ENCODE results near the gene HCAR3.
"Not testable (repeated sequence)": the region's sequence is repeated elsewhere in the genome, so short reads cannot be mapped to it uniquely, and the experiment has no call there.

The HCAR3 gene

GRCh38 chr12:122691566-122691965 is 25.0 kb downstream of the HCAR3 start:
- FAIRE-seq (no peak), DNase-seq (ENCODE audit: insufficient read length, low spot score) (no peak)
- TF ChIP-seq PAX5 (IDR thresholded peaks at IDR 0.05; ENCODE audit: insufficient read depth, low read length, severe bottlenecking): no peak
- TF ChIP-seq POLR2A (IDR thresholded peaks at IDR 0.05; ENCODE audit: low read depth, low read length): no peak
- no peak for TF ChIP-seq TAF1 (IDR thresholded peaks at IDR 0.05; ENCODE audit: low read depth, low read length)

DNA sequence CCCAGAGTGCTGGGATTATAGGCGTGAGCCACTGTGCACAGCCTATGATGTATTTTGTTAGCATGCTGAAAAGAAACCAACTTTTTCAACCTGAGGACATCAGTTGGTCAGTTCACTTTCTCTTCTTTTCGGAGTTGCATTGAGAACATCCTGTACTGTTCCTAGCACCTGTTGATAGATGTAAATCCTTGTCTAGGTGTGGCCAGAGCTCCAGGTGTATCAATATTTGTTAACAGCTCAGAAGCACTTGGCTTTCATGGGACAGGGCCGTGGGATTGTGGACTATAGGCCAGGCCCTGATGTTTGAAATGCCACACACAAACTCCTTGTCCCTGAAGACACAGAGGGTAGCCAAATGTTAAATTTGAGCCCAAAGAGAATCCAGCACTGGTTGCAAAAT is 28.3 kb downstream of the HCAR3 start:
- TF ChIP-seq SPI1 (IDR thresholded peaks at IDR 0.05; ENCODE audit: low read depth, low read length) (no peak), POLR2A (IDR thresholded peaks at IDR 0.05; ENCODE audit: low read depth, low read length) (no peak), POU2F2 (IDR thresholded peaks at IDR 0.05; ENCODE audit: low read depth, low read length) (no peak), TAF1 (IDR thresholded peaks at IDR 0.05; ENCODE audit: low read depth, low read length) (no peak), POLR2AphosphoS5 (IDR thresholded peaks at IDR 0.05; ENCODE audit: low read depth, low read length) (no peak), PAX5 (IDR thresholded peaks at IDR 0.05; ENCODE audit: insufficient read depth, low read length, severe bottlenecking) (no peak)
- FAIRE-seq (no peak), DNase-seq (ENCODE audit: insufficient read length, low spot score) (no peak)

- TF ChIP-seq TAF1 (IDR thresholded peaks at IDR 0.05; ENCODE audit: low read depth, low read length) (no peak), SPI1 (IDR thresholded peaks at IDR 0.05; ENCODE audit: low read depth, low read length) (no peak)
- DNase-seq (ENCODE audit: insufficient read length, low spot score) (no peak), FAIRE-seq (no peak)
Measured at GRCh38 chr12:122687086-122687485, 29.5 kb downstream of the HCAR3 start.

- DNase-seq (ENCODE audit: insufficient read length, low spot score) (no peak), FAIRE-seq (no peak)
- no peak for TF ChIP-seq SPI1 (IDR thresholded peaks at IDR 0.05; ENCODE audit: low read depth, low read length)
Measured at GRCh38 chr12:122686538-122686937, 30.1 kb downstream of the HCAR3 start.

DNA sequence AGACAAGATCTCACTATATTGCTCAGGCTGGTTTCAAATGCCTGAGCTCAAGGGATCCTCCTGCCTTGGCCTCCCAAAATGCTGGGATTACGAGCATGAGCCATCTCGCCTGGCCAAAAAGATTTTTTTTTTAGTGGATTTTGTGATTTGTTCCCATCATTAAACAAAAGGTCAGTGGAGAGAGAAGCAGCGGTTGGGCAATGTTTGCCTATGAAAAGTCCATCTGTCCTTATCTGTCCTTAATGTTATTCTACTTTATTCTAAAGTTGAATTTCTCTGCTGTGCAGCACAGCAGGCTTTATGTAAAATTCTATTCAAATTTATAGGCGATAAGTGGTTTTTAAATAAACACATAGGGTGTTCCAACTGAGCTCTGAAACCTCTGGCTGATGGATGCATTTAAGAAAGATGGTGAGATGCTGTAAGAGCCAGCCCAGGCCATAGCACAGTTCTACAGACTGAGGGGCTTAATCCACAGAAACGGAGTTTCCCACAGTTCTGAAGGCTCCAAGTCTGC is 32.3 kb downstream of the HCAR3 start:
- no peak for TF ChIP-seq POLR2A (IDR thresholded peaks at IDR 0.05; ENCODE audit: low read depth, low read length)
- no peak for TF ChIP-seq PAX5 (IDR thresholded peaks at IDR 0.05; ENCODE audit: insufficient read depth, low read length, severe bottlenecking)
- no peak for TF ChIP-seq POLR2AphosphoS5 (IDR thresholded peaks at IDR 0.05; ENCODE audit: low read depth, low read length)
- no peak for TF ChIP-seq POU2F2 (IDR thresholded peaks at IDR 0.05; ENCODE audit: low read depth, low read length)
- no peak for TF ChIP-seq TAF1 (IDR thresholded peaks at IDR 0.05; ENCODE audit: low read depth, low read length)
- no peak for TF ChIP-seq SPI1 (IDR thresholded peaks at IDR 0.05; ENCODE audit: low read depth, low read length)

GRCh38 chr12:122681814-122682213 is 34.8 kb downstream of the HCAR3 start:
- no peak for DNase-seq (ENCODE audit: insufficient read length, low spot score)
- TF ChIP-seq POLR2A (IDR thresholded peaks at IDR 0.05; ENCODE audit: low read depth, low read length) (no peak), SPI1 (IDR thresholded peaks at IDR 0.05; ENCODE audit: low read depth, low read length) (no peak), PAX5 (IDR thresholded peaks at IDR 0.05; ENCODE audit: insufficient read depth, low read length, severe bottlenecking) (no peak), TAF1 (IDR thresholded peaks at IDR 0.05; ENCODE audit: low read depth, low read length) (no peak), POLR2AphosphoS5 (IDR thresholded peaks at IDR 0.05; ENCODE audit: low read depth, low read length) (no peak), POU2F2 (IDR thresholded peaks at IDR 0.05; ENCODE audit: low read depth, low read length) (no peak)

More for the DNA sequence above, 32.3 kb downstream of the HCAR3 start:
- DNase-seq (ENCODE audit: insufficient read length, low spot score): no peak
- FAIRE-seq: no peak

DNA sequence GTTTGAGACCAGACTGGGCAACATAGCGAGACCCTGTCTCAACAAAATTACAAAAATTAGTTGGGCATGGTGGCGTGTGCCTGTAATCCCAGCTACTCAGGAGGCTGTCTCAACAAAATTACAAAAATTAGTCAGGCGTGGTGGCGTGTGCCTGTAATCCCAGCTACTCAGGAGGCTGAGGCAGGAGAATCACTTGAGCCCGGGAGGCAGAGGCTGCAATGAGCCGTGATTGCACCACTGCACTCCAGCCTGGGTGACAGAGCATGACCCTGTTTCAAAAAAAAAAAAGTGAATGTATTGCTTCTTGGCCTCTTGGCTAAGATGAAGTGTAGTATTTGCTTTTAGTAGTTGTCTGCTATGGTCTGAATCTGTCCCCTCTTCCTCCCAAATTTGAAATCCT is 35.6 kb downstream of the HCAR3 start:
- not testable (repeated sequence) for FAIRE-seq; DNase-seq (ENCODE audit: insufficient read length, low spot score)

More at GRCh38 chr12:122681814-122682213, 34.8 kb downstream of the HCAR3 start:
- FAIRE-seq: no peak

GRCh38 chr12:122676781-122677180 is 39.8 kb downstream of the HCAR3 start:
- not testable (repeated sequence) for DNase-seq (ENCODE audit: insufficient read length, low spot score); FAIRE-seq

DNA sequence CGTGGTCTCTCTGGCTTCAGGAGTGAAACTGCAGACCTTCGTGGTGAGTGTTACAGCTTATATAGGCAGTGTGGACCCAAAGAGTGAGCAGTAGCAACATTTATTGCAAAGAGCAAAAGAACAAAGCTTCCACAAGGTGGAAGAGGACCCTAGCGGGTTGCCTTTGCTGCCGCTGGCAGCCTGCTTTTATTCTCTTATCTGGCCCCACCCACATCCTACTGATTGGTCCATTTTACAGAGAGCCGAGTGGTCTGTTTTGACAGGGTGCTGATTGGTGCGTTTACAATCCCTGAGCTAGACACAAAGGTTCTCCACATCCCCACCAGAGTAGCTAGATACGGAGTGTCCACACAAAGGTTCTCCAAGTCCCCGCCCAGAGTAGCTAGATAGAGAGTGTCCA is 40.6 kb downstream of the HCAR3 start:
- FAIRE-seq; DNase-seq (ENCODE audit: insufficient read length, low spot score): not testable (repeated sequence)

GRCh38 chr12:122672515-122672914 is 44.1 kb downstream of the HCAR3 start:
- DNase-seq (ENCODE audit: insufficient read length, low spot score): no peak
- no peak for FAIRE-seq
- TF ChIP-seq POLR2A (IDR thresholded peaks at IDR 0.05; ENCODE audit: low read depth, low read length) (no peak), POU2F2 (IDR thresholded peaks at IDR 0.05; ENCODE audit: low read depth, low read length) (no peak), TAF1 (IDR thresholded peaks at IDR 0.05; ENCODE audit: low read depth, low read length) (no peak), PAX5 (IDR thresholded peaks at IDR 0.05; ENCODE audit: insufficient read depth, low read length, severe bottlenecking) (no peak), POLR2AphosphoS5 (IDR thresholded peaks at IDR 0.05; ENCODE audit: low read depth, low read length) (no peak), SPI1 (IDR thresholded peaks at IDR 0.05; ENCODE audit: low read depth, low read length) (no peak)

DNA sequence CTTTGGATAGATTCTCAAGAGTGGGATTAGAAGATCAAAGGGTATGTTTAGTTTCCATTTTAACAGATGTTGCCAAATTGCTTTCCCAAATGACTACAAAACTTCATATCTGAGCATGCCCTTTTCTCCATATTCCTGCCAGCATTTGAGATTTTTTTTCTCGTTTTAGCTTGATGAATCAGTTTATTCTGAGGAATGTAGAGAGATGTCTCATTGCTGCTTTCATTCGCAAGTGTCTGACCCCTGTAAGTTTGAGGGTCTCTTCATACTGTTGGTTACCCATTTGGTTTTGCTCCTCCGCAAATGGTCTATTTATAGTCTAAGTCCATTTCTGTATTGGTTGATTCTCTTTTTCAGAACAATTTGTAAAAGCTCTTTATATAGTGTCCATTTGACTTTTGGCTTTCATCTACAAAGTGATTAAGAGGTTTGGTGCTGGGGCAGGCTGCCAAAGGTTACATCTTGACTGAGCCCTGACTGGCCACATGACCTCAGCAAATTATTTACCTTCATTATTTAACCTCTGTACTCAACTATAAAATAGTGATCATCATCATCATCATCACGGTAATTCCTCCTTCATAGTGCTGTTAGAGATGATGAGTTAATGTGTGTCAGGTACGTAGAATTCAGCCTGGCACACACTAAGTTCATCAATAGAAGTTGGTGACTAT is 47.1 kb downstream of the HCAR3 start:
- DNase-seq (ENCODE audit: insufficient read length, low spot score) (no peak), FAIRE-seq (no peak)
- TF ChIP-seq POLR2A (IDR thresholded peaks at IDR 0.05; ENCODE audit: low read depth, low read length): no peak
- TF ChIP-seq SPI1 (IDR thresholded peaks at IDR 0.05; ENCODE audit: low read depth, low read length): no peak
- TF ChIP-seq PAX5 (IDR thresholded peaks at IDR 0.05; ENCODE audit: insufficient read depth, low read length, severe bottlenecking): no peak

All from GM12891 (cell line).